Measurements from ENCODE around the gene MRPL4.

Gene MRPL4

GRCh38 chr19:10260141-10260584 lies 8.1 kb downstream of the MRPL4 start:
- TF ChIP-seq CTCF (conservative IDR thresholded peaks at IDR 0.05; ENCODE audit: low read length) = no peak
- no peak for DNase-seq (ENCODE audit: low read depth)
- no peak overlapping the region for H3K4me3 ChIP-seq (ENCODE audit: low read length)

GRCh38 chr19:10262771-10263170 lies 10.8 kb downstream of the MRPL4 start:
- no peak for TF ChIP-seq CTCF (conservative IDR thresholded peaks at IDR 0.05; ENCODE audit: low read length)
- no peak overlapping the region for H3K4me3 ChIP-seq (ENCODE audit: low read length)
- peak; percentile 33 for DNase-seq (ENCODE audit: low read depth)

GRCh38 chr19:10266706-10267105 lies 14.7 kb downstream of the MRPL4 start:
- no peak overlapping the region for H3K4me3 ChIP-seq (ENCODE audit: low read length)
- TF ChIP-seq CTCF (conservative IDR thresholded peaks at IDR 0.05; ENCODE audit: low read length) = no peak
- DNase-seq (ENCODE audit: low read depth) = no peak

GRCh38 chr19:10268071-10268470 lies 16.1 kb downstream of the MRPL4 start:
- DNase-seq (ENCODE audit: low read depth) = no peak
- TF ChIP-seq CTCF (conservative IDR thresholded peaks at IDR 0.05; ENCODE audit: low read length) = no peak
- no peak overlapping the region for H3K4me3 ChIP-seq (ENCODE audit: low read length)

- H3K4me3 ChIP-seq (ENCODE audit: low read length) = no peak overlapping the region; the same call in 1 of the 2 replicates
- peak; percentile 62 for DNase-seq (ENCODE audit: low read depth)
Observed at GRCh38 chr19:10269333-10270179, 17.5 kb downstream of the MRPL4 start.

GRCh38 chr19:10270180-10270615 lies 18.2 kb downstream of the MRPL4 start:
- DNase-seq (ENCODE audit: low read depth) = no peak
- peak overlapping the region; percentile 33 for H3K4me3 ChIP-seq (ENCODE audit: low read length)
- TF ChIP-seq CTCF (conservative IDR thresholded peaks at IDR 0.05; ENCODE audit: low read length) = no peak

More at GRCh38 chr19:10269333-10270179, 17.5 kb downstream of the MRPL4 start:
- TF ChIP-seq CTCF (conservative IDR thresholded peaks at IDR 0.05; ENCODE audit: low read length) = peak; percentile 87
